Measurements from ENCODE around the gene PLA1A.

The PLA1A gene

DNA sequence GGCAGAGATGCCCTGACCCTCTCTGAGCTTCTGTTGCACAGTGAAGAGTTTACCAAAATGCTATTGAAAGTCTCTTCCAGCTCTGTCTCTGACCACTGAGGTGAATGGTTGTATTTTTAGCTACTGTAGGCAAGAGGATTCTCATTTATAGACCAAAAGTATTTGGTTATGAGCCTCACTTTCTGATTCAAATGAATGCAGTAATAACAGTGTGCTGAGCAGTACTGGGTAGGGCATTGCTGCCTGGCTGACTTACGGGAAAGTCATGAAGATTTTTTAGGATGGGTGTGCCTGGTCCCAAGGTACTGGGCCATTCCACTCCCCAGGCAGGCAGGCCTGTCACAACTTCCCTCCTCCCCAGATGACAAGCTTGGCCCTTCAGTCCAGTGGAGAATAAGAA is 15.5 kb downstream of the PLA1A start:
- DNase-seq, result no peak

GRCh38 chr3:119613872-119614271 is 16.2 kb downstream of the PLA1A start:
- DNase-seq, result no peak

DNA sequence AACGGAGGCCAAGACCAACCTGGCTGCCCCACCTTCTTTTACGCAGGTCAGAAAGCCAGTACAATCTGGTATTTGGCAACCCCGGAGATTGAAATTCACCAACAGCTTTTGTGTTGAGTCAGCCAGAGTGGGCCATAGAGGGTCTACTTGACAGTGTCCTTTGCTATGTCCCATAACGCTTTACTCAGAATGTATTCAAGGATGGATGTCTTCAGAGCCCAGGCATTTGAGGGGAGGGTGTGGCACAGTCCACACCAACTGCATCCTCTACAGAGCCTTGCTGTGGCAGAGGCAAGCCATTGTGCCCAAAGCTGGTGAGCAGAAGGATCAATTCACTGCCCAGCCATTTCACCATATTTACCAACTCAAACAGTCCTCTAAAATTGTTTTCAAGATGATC is 18.4 kb downstream of the PLA1A start:
- no peak for DNase-seq

DNA sequence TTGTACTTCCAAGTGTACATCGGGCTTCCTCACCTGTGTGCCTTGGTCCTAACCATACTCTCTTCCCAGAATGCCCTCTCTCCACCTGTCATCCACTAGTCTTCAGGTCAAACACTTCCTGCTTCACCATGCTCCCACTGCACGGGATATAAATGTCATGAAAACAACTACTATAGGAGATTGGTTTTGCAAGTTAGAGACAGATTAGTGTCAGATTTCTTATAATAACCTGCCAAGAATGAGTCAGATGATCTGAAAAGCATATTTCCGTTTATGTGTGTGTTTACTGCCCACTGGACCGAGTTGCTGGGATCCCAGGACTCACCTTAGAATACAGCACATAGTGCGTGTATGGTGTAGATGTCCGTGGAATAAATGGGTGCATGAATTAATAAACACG is 21.4 kb downstream of the PLA1A start:
- no peak for DNase-seq

- no peak for DNase-seq
These were observed 23.2 kb downstream of the PLA1A start for GRCh38 chr3:119620899-119621298.

DNA sequence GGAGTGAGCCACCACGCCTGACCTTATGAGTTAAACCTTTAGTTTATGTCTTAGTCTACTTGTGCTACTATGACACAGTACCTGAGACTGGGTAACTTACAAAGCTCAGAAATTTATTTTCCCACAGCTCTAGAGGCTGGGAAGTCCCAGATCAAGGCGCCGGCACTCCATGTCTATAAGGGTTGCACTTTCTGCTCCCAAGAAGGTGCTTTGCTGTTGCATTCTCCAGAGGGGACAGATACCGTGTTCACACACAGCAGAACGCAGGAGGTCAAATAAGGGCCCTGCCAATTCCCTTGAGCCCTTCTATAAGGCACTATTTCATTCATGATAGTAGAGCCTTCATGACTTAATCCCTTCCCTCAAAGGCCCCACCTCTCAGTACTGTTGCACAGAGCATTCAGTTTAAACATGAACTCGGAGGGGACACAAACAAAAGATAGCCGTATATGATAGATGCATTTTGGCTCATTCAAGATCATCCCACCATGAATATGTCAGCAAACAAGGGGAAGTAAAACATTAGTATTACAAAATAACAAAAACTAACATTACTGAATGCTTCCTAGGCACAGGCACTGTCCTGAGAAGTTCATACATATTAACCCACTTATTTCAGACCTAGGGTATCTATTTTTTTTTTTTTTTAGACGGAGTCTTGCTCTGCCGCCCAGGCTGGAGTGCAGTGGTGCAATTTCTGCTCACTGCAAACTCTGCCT is 26.5 kb downstream of the PLA1A start:
- peak; percentile 71 for DNase-seq

DNA sequence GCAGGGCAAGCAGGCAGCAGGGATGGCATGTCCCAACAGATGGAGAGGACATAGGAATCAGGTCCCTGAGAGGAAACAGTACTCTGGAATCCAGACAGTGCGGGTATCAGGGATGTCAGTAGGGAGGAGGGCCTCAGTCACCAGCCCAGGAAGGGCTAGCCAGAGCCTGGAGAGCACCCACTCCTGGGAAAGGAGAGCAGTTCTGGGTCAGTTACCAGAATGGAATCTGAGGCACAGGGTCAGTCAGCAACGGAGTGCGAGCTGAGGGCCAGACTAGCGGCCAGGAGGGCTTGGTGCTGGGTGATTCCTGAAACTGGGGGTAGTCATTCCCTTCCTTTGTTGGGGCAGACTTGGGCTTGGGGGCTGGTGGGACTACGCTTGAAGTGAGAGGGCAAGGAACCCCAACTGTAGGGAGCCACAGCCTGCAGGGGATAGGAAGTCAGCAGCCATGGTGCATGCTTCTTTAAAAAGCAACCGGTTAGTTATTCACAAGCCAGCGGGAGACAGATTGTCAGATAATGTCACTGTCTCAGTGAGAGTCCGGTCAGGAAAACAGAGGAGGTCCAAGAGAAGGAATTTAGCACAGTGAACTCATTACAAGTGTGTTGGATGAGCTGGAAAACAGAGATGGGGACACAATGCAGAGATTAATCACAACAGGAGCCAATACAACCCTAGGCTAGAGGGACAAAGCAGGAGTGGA is 27.9 kb downstream of the PLA1A start:
- no peak for DNase-seq

GRCh38 chr3:119626196-119626595 is 28.5 kb downstream of the PLA1A start:
- peak; percentile 71 for DNase-seq

DNA sequence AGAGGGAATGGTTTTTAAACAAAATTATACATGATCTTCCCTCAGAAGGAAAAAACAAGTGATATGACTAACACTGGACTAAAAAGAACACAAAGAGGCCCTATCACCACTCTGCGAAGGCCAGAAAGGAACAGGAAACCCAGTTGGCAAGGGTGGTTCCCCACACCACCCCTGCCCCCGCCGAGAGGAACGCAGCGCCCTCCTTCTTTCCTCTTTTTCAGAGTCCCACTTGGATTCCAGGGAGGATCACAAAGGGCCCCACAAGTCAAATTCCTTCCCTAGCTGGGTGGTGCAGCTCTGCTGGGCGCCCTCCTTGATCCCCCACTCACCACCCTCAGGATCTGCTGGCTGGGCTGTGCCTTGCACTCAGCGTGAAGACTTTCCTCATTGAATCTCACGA is 29.8 kb downstream of the PLA1A start:
- DNase-seq, result peak; percentile 89

DNA sequence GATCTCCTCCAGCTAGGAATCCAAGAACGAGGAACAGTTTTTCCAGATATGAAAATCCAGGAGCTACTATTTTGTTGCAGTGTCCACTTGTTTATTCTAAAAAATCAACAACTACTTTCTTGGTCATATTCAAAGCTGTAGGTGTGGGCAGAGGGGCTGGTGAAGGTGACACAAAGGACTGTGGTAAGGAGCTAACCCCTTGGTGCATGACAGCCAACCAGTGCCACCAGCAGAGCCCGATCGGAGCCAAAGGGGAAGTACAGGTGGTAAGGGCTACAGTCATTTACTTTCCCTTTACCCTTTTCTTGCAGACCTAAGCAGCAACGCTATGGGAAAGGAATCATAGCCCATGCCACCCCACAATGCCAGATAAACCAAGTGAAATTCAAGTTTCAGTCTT is 30.7 kb downstream of the PLA1A start:
- peak; percentile 81 for DNase-seq

- DNase-seq, result peak; percentile 96
These were observed 31.2 kb downstream of the PLA1A start for GRCh38 chr3:119628816-119629445.

DNA sequence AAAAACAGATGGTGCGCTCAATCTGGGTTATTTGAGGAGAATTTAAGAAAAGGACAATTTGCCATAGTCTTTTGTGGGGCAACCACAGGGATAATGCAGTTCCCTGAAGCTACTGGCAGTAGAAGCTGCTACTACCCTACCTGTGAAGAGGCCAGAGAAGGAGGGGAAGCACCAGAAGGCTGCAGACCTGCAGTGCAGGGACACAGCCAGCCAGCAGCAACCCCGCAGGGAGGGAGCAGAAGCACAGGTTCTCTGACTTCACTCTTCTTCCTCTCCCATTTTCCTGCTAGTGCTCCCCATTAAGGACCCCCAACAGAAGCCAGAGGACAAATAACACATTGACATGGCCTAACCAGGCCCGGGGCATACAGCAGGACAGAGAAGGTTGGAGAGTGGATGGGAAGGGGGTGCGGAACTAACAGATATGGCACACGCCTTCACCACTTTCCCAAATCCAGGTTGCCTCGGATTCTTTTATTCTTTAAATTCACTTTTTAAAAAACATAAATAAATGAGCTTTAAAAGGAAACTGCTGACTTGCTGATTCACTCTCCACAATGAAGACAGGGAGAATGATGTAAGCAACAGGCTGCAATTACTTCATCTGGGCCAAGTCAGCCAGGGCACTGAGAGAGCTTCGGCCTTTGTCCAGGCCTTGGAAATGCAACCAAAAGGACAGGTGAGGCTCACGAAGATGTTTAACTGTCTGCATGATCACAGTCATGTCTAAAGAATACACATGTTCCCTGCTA is 32.6 kb downstream of the PLA1A start:
- DNase-seq, result peak; percentile 92

GRCh38 chr3:119630880-119631329 is 33.2 kb downstream of the PLA1A start:
- DNase-seq, result peak; percentile 56

DNA sequence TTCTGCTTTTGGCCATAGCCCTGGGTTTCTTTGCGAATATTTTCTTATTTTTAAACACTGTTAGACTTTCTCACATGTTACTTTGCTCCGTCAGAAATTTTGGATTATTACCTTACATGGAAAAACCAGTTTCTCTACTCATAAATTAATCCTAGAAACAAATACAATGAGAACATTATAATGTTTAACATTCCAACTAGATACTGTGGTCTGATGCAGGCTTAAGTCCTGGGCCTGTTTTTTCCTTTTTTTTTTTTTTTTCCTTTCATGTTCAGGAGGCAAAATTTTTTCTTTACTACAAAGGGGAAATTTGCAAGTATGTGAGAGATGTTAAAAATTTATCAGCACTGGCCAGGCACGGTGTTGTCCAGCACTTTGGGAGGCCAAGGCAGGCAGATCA is 33.8 kb downstream of the PLA1A start:
- DNase-seq, result no peak

- DNase-seq, result peak; percentile 65
These were observed 34.5 kb downstream of the PLA1A start for GRCh38 chr3:119632216-119632615.

DNA sequence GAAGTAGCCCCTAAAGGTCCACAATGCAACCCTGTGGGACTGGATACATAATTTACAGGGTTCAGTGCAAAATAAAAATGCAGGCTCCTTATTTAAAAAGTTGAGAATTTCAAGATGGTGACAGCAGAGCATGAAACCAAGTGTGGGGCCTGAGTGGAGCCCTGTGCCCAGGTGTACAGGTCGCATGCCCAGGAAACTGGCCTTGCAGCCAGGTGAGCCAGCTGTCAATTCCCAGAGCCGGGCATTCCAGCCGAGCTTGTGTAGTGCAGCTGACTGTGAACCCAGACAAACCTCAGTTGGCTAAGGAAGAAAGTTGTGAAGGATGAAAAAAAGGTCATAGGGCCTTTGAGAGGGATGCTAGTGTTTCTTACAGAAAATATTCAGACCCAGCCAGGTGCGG is 35.1 kb downstream of the PLA1A start:
- no peak for DNase-seq

DNA sequence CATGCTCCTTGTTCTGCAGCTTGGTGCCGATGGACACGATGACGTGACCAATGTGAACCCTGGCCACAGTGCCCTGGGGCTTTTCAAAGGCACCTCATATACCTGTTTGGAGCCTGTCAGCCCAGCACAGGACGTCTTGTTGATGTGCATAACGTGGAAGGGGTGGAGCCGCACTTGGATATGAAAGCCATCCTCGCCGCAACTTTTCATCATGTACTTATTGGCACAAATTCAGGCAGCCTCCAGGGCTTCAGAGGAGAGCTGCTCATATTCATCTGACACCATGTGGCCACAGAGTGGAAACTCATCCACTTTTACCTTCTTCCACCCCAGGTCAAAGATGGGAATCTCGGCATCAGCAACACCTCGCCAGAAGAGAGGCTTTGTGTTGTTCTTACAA is 38.0 kb downstream of the PLA1A start:
- no peak for DNase-seq

- peak; percentile 75 for DNase-seq
These were observed 38.6 kb downstream of the PLA1A start for GRCh38 chr3:119636249-119636648.

GRCh38 chr3:119636891-119637611 is 39.4 kb downstream of the PLA1A start:
- no peak for DNase-seq

DNA sequence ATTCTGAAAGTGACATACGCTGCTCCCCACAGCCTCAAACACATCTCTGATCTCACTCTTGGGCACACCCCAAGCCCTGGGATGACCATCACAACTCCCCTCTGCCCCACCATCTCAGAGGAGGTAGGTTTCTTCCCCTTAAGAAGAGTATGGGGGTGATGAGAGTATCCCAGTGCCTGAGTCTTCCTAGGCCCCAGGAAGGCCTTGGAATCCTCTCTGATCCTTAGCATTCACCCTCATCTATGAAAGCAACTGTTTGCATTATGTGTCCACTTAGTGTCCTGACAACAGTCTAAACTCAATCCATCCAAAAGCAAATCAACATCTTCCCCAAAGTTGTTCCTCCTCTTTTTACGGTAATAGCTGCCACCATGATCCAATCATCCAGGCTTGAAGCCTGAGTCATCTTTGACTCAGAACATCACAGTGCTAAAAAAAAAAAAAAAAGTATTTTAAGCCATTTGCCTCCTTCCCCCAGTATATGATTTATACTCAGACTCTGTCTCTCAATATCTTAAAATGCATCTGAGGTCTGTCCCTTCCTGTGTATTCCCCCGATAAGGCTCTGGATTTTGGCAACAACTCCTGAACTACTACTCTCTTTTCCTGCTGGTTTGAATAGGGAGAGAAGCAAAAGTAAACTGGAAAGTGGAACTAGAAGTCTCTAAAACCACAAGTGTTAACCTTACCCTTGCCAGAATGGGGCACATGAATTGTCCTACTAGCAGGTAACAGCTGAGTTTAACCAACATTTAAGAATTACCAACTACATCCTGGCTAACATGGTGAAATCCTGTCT is 40.2 kb downstream of the PLA1A start:
- DNase-seq, result peak; percentile 95

- DNase-seq, result peak; percentile 85
These were observed 42.0 kb downstream of the PLA1A start for GRCh38 chr3:119639494-119640350.
